Measurements from ENCODE around the gene TST.

TST gene

DNA sequence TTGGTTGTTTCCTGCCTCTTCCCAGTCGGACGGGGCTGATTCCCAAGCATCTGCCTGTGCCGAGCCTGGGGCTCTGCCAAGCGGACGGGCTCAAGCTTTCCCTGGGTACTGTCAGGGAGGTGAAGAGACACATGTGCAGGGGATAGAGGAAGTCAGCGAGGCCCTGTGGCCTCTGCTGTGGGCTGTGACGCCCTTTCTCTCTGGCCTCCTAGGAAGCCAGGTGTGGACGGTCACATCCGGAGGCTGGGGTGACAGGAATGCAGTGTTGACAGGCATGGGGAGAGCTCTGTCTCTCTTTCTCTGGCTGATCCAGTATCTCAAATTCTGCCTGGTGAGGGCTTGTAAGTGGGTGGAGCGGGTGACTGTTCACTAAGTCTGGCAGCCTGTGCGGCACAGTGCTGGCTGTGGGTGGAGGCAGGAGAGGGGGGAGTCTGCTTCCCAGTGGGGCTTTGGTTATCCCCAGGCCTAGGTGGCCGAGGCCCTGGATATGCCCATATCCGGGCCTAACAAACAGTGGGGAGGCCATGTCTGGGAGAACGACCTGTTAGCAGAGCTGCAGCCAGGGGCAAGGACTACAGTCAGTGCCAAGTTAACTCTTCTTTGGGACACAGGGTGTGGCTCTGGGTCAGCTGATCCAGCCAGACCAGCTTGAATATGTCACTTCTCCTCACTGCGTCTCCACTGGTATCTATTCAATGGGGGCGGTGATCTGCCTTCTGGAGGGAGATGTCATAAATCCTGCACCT, 34.2 kb upstream of the TST start:
- DNase-seq = no peak

DNA sequence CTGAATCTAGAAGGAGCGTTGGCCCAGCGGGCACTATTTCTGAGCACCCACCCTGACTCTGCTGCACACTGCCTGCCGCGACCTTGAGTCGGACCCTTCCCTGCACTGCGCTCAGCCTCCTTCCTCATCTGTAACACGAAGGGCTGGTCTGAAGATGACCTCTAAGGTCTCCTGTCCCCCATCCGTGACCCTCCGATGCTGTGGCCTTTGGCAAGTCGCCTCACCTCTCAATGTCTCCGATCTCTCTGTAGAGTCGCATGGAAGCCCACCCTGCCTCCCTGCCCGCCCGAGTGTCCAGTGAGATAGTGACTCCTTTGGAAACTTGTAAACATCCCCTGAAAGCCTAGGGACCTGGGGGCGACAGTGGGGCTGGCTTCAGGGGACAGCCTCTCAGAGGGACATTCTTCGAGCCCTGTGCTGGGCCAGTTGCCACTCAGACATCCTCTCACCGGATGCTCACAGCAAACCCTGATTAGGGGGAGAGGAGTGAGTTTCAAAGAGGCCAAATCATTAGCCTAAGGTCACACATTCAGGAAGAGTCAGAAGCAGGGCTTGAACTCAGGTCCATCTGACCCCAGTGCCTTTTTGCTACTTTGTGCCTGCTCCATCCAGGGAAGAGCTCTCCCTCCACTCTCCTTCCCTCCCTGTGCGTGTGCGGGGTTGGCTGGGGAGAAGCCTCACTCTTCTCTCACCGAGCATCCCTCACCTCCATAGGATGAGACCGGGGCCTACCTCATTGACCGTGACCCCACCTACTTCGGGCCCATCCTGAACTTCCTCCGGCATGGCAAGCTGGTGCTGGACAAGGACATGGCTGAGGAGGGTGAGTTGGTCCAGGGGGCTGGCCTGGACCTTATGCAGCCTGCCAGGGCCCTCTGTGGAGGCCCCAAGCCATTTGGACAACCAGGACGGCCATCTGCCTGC, 33.4 kb upstream of the TST start:
- DNase-seq = no peak

DNA sequence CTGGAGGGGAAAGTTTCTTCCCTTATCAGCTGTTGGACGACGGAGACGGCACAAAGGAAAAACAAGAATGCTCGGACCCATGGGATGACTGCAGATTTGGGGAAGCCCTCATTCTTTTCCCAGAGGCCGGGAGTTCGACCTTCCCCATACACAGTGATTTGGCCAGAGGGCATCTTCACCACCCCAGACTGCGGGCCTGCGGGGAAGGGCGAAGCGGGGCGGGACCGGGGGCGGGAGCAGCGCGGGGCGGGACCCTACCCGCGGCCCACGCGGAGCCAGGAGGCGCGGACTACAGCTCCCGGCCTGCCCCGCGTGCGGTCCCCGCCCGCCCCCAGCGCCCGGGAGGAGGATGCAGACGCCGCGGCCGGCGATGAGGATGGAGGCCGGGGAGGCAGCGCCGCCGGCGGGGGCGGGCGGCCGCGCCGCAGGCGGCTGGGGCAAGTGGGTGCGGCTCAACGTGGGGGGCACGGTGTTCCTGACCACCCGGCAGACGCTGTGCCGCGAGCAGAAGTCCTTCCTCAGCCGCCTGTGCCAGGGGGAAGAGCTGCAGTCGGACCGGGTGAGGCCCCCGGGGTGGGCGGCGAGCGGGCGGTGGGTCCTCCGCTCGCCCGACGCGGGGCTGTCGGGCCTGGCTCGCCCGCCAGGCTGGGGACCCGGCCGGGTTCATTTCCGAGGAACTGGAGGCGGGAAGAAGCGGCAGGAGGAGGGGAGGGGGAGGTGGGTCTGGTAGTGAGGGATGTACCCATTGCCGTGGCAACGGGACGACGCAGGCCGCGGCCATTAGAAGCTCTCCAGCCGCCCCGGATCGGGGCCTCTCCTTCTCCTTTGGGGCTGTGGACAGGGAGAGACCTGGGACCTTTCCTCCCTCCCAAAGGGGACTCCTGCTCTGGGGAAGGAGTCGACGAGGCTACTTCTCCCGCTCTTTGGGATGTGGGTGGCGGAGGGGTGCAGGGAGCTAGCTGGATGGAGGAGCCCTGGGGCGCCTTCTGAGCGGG, 32.4 kb upstream of the TST start, which contains the start of gene KCTD17:
Gene KCTD17, plus strand, starts transcription at position 352 of the 995 bp plus-strand sequence. Its CDS starts 19 bp downstream, at position 371.
- peak; percentile 80 for DNase-seq

DNA sequence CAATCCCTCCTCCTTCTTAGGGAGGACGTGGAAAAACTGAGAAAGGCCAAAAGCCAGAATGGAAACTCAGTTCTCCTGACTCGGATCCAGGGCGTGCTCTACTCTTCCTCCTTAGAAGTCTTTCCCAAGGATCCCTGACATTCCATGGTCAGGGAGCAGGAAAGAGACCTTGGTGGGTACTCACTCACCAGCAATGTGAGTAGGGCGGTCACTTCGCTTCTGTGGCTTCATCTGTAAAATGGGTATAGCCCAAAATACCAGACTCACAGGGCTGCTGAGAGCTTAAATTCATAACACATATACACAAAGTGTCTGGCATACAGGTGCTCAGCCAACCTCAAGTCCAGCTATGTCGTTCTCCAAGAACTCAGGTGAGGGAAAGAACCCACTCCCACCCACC, 31.7 kb upstream of the TST start:
- no peak for DNase-seq

DNA sequence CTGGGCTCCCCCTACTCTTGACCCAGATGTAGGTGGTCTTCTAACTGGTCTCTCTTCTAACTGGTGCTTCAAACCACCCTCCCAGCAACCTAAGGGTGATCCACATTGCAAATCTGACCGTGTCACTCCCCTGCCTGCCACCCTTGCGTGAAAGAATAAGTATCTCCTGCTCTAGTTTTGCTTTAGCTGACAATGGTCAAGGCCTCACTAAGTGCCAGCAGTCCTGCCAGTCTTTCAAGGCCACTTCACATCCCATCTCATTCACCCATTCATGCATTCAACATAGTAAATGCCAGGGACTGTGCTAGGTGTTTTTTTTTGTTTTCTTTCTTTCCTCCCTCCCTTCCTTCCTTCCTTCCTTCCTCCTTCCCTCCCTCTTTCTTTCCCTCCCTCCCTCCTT, 30.0 kb upstream of the TST start:
- no peak for DNase-seq

DNA sequence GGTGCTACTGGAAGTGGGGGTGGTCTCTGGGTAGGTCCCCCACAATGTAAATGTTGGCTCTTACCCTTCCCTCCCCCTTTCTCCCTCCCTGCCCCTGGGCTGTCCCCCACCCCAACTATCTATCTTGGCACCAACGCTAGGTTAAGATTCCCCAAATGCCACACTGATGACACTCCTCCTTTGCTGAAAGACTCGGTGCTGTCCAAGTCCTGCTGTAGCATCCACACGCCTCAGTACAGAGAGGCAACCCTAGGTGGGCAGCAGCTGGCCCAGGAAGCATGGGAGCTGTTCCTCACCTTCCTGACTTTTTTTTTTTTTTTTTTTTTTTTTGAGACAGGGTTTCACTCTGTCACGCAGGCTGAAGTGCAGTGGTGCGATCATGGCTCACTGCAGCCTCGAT, 28.9 kb upstream of the TST start:
- DNase-seq = no peak

DNA sequence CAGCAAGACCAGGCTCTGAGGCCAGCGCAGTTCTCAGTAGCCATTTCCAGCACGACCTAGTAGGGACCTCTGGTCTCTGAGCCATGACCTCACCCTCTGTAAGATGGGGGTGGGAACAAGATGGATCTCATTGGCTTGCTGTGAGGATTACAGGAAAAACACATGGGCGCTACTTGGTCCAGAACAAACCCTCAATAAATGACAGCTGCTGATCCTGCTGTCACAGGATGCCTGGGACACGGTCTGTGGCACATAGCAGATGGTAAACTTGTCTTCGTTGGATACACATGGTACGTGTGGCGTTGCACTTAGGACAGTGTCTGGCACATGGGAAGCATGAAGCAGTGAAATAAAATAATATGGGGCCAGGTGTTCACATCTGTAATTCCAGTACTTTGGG, 27.8 kb upstream of the TST start:
- no peak for DNase-seq

DNA sequence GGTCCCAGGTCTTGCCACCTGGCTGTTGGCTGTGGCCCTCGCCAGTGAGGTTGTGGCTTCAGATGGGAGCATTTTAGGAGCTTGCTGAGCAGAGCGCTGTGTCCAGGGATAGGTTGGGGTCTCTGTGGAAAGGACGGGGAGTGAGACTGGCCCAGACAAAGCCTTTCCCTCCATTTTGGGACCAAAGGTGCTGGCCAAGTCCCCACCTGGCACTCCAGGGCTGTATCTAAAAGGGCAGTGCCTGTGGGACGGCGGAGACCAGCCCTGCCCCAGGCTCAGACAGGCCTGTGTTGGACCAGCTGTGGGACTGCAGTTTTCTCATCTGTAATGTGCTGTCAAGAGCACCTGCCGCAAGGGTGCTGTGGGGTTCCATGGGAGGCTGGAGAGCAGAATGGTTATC, 27.3 kb upstream of the TST start:
- DNase-seq = no peak

DNA sequence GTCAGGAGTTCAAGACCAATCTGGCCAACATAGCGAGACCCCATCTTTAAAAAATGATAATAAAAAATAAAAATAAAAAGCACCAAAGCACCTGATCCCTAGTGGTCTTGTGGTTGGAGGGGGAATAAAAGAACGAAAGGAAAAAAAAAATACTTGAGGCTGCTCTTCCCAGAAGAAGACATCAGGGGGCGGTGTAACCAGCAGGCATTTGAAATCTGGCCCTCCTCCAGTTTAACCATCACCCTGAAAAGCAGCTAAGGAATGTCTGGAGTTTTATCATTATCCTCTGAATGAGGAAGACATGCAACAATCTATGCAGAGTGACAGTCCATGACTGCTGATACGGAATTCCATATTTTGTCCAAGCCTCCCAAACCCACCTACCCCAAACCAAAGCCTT, 26.7 kb upstream of the TST start:
- no peak for DNase-seq

DNA sequence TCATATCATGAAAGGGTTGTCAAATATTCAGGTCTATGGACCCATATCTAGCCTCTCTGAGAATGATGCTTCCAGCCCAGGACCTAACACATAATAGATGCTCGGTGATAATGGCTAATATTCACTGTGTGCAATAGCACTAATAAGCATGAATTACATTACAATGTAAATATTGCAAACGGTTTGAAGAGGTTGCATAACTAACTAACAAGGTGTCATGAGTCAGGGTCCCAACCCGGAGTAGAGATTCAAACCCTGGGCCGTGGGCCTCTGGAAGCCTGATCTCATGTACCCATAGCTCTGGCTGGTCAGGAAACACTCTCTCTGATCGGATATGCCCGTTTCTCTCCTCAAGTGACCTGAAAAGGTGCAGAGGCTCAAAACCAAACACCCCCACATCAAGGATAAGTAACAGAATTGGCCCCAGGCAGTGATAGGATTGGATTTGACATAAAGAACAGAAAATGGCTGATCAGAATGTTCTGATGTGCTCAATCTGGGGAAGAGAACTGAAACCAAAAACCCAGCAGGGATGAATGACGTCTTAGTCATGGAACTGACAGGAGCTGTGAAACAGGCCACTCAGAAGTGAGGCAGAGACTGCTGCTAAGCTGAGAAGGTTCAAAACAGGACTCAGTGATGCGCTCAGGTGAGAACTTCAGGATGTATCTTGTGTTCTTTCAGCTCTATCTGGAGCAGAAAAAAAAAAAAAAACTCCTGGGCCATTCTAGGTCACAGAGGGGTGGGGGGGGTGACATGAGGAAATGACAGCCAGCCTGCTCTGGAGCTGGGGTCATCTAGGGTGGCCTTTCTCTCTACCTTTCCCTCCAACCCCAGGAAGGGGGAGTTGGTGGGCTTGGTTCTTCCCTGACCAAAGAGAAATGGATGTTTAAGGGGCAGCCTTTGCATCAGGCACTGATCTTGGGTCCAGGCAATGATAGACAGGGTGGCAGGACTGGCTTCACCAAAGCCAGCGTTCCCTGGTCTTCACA, 25.7 kb upstream of the TST start:
- DNase-seq = no peak

DNA sequence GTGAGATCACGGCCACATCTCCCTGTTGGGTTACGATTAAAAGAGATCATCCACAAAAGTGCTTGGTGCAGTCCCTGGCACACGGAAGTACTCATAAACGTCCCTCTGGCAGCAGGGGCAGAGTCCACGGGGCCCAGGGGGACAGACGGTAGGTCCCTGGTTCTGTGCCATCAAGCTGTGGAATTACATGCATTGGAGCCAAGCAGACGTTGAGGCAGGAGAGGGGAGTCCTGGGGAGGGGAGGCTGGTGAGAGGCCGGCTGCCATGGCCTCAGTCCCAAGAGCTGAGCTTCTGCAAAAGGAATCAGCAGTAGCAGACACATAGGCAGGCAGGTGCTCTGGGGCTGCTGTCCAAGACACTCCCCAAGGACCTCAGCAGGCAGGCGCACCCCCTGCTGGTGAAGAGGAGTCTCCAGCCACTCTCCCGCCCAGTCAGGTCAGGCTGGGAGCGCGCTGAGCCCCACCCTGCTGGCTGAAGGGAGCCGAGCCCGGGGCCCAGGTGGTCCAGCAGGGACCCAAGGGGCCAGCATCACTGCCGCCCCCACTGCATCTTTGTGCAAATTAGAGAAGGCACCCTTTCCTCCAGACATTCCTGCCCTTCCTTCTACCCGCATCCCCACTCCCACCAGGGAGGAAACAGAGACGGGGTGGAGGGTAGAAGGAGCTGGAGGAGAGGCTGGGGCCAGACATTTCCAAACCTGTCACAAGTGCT, 24.7 kb upstream of the TST start:
- DNase-seq = peak; percentile 44

DNA sequence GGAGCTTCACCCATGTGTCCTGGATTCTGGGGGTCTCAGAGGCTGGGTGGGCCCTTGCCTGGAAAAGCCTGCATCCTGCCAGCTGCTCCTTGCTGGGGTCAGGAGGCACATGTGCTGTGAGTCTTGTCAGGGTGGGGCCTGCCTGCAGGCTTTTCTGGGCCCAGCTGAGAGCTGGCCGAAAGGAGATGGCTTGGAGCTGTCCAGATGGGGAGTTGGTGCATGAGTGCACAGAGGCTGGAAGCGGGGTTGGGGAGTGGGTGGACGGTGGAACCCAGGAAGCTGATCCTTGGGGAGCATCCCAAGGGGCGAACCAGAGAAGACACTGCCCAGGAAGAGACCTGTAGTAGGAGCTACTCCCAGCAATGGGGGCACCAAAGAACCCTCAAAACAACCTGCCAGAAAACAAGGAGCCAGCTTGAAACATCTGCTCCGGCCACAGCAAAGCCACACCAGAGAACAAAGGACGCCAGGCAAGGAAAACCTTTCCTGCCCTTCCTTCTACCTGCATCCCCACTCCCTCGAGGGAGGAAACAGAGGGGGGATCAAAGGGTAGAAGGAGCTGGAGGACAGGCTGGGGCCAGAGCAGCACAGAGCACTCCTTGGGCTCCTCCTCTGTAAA, 24.1 kb upstream of the TST start:
- DNase-seq = no peak

DNA sequence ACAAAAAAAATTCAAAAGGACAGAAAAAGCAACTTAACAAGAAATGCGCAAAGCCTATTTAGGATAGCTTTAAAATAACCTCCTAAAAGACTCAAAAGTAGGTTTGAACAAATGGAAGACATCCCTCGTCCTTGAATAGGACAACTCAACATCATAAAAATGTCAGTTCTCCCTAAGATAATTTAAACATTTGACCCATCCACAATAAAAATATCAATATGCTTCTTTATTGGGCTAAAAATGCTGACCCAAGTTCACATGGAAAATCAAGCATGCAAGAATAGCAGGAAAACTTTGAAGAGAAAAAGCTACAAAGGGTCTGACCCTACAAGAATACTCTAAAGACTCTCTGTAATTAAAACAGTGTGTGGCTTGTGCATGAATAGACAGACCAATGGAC, 20.2 kb upstream of the TST start:
- no peak for DNase-seq

DNA sequence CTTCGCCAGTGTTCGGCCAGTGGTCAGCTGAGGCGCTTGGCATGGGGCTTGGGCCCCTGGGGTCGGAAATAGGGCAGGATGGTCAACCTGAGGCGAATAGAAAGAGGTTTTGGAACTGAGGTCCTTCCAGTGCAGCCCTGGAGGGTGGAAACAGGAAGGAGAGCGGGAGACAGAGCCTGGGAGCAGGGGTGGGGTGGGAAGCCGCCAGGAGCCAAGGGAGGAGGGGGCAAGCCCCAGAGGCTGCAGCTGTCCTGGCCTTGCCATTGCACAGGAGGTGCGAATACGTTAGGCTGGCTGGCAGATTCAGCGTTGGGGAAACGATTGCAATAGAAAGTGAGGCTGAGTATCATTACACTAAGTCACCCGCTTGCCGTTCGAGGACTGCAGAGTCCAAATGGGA, 18.4 kb upstream of the TST start:
- no peak for DNase-seq

DNA sequence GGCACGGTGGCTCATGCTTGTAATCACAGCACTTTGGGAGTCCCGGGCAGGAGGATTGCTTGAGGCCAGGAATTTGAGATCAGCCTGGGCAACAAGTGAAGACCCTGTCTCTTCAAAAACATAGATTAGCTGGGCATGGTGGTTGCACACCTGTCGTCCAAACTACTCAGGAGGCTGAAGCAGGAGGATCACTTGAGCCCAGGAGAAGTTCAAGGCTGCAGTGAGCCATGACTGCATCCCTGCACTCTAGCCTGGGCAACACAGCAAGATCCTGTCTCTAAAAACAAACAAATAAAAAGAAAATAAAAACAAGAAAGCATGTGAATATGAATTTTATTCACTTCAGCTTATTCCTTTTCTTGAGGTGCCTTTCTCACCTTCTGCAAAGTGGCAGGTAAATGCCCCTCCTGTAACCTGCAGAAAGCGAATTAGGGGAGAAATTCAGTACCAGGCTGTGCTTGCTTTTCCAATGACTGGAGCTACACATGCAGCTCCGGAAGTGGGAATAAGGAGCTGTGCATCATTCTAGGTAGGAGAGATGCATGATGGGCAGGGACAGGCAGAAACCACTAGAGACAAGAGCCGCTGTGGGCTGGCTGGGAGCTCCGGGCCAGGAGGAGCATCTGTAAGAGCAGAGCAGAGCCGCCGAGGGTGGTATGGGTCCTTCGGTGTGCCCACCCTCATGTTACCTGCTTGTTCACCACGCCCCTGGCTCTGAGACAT, 17.6 kb upstream of the TST start:
- DNase-seq = no peak

DNA sequence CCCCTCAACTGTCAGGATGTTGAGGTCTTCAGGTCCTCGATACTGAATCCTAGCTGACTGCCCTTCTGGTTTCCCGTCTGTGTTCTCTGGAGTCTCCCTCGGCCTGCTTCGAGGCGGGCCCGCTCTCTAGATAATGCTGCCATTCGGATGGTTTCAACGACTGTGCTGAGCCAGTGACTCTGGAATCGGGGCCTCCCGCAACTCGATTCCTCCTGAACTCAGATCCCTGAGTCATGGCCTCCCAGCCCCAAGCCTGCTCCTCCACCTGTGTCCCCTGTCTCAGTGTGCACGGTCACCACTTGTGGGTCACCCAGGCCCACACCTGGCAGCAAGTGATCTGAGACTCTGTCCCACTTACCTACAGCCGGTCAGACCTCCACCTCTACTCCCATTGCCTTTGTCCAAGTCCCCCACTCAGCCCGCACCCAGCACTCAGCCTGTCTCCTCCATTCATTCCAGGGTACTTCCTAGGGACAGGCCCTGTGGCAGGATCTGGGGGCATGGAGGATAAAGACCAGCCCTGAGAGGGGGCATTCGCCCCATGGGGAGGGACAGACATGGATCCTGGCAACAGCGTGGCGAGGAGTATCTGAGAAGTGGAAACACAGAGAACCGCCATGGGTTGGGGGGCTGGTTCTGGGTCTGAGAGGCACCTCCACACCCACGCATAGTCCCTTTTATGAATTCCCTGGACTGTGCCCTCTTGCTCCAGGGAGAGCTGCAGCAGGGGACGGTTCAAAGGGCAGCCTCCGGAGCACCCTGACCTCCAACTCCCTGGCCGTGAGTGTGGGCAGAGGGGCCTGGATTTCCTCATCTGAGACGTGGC, 14.6 kb upstream of the TST start:
- DNase-seq = no peak

DNA sequence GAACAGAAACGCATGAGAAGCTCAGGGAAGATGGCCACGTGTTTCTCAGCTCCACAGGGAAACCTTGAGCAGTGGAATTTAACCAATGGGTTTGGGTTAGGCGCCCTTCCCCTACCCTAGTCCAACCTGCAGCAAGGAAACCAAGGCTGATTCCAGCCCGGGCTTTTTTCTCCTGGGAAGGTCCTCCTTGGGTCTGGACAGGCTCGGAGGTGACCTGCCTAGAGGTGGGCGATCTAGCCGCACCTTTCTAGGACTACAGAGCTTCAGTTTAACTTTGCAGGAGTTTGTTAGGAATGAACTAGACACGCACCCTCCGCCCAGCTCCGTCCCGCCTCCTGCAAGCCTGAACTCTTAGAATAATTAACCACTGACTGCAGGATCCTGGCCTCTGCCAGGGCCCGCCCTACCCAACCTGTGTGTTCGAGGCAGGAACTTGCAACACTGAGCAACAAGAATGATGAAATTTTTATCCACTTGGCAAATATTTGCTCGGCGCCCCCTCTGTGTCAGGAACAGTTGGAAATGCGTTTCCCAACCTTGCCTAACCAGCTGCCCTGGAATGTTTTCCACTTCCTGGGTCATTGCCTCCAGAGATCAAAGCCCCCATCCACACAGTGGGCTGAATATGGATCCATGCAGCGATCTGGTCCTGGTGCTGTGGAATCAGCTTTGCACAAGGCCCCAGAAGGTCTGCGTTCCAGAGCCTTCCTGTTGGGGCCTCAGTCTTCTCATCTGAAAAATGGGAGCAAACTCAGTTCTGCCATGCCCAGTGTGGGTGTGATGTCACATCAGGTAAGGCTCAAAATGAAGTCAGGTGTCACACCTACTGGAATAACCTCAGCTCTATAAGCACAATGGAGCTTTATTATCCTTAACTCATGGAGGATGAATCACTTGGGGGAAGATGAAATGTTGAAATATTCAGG, 13.6 kb upstream of the TST start:
- no peak for DNase-seq

DNA sequence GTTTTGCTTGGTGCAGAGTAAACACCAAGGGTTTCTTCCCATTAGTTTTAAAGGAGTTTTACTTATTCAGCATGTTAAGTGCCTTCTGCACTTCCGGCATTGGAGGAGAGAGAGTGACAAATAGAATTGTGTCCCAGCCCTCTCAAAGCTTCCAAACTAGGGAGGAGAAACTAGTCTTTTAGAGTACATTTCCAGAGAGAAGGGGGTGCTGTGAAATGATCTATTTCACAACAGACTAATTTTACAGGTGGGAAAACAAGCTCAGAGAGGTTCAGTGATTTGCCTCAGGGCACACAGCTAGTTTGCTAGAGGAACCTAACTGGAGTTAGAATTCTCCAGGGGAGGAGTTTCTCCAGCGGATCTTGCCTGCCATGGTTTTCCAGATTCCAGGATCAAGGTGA, 12.9 kb upstream of the TST start:
- no peak for DNase-seq

All from CD4-positive, alpha-beta T cell treated with Interleukin-21 for 1 hour (primary cell).